HL-60 (cell line): ENCODE data around the gene TOGARAM2.

Experiments
- CTCF ChIP-seq: IDR thresholded peaks from one replicate; pipeline ENCODE4 v1.5.1; 2011; ENCODE audit warnings: low read length, control low read depth, inconsistent platforms; ENCODE audit not compliant: insufficient read depth
- POLR2AphosphoS5 ChIP-seq: IDR thresholded peaks from 2 replicates; pipeline ENCODE4 v1.6.1; 2012; ENCODE audit warnings: low read depth
- SPI1 ChIP-seq: IDR thresholded peaks from 2 replicates; pipeline ENCODE4 v1.6.1; 2012; ENCODE audit warnings: low read depth, mild to moderate bottlenecking, borderline replicate concordance

- TF ChIP-seq CTCF (peak; percentile 10), POLR2AphosphoS5 (no peak), SPI1 (no peak)
Measured at GRCh38 chr2:28956415-28956826, 24.7 kb upstream of the TOGARAM2 start.
